GM18907 (cell line): ENCODE measurements around the gene CAGE1.
"Not testable (repeated sequence)": the region's sequence is repeated elsewhere in the genome, so short reads cannot be mapped to it uniquely, and the experiment has no call there.

Experiments
- ATAC-seq: cut with Tn5 transposase; IDR thresholded peaks from one replicate; pipeline ENCODE4 v1.9.1; 2021; ENCODE audit warnings: mild to moderate bottlenecking, moderate library complexity; ENCODE audit not compliant: unreplicated experiment

Gene CAGE1

GRCh38 chr6:7341271-7341670, 48.3 kb downstream of the CAGE1 start:
- ATAC-seq: no peak

- not testable (repeated sequence) for ATAC-seq
Observed at GRCh38 chr6:7339007-7339732, 50.4 kb downstream of the CAGE1 start.

GRCh38 chr6:7338031-7338430, 51.5 kb downstream of the CAGE1 start:
- no peak for ATAC-seq

GRCh38 chr6:7335519-7335918, 54.0 kb downstream of the CAGE1 start:
- no peak for ATAC-seq

- ATAC-seq: no peak
Observed at GRCh38 chr6:7334685-7335084, 54.9 kb downstream of the CAGE1 start.

- ATAC-seq: no peak
Observed at GRCh38 chr6:7332090-7332745, 57.3 kb downstream of the CAGE1 start.

GRCh38 chr6:7331452-7331851, 58.1 kb downstream of the CAGE1 start:
- ATAC-seq: no peak

GRCh38 chr6:7328243-7328642, 61.3 kb downstream of the CAGE1 start:
- ATAC-seq: no peak

GRCh38 chr6:7325750-7326149, 63.8 kb downstream of the CAGE1 start:
- ATAC-seq: no peak

GRCh38 chr6:7324520-7324919, 65.0 kb downstream of the CAGE1 start:
- ATAC-seq: peak; percentile 77

- ATAC-seq: no peak
Observed at GRCh38 chr6:7323074-7323473, 66.5 kb downstream of the CAGE1 start.

- ATAC-seq: not testable (repeated sequence)
Observed at GRCh38 chr6:7321866-7322265, 67.7 kb downstream of the CAGE1 start.

GRCh38 chr6:7319406-7319805, 70.1 kb downstream of the CAGE1 start:
- ATAC-seq: not testable (repeated sequence)

GRCh38 chr6:7317538-7317937, 72.0 kb downstream of the CAGE1 start:
- ATAC-seq: no peak

- no peak for ATAC-seq
Observed at GRCh38 chr6:7316658-7317533, 72.6 kb downstream of the CAGE1 start.

GRCh38 chr6:7315948-7316365, 73.6 kb downstream of the CAGE1 start:
- no peak for ATAC-seq

GRCh38 chr6:7315087-7315947, 74.2 kb downstream of the CAGE1 start:
- not testable (repeated sequence) for ATAC-seq

- no peak for ATAC-seq
Observed at GRCh38 chr6:7314414-7314813, 75.1 kb downstream of the CAGE1 start.

GRCh38 chr6:7313505-7314165, 75.9 kb downstream of the CAGE1 start:
- ATAC-seq: no peak
